ENCODE measurements around the gene ANKRD31.

ANKRD31 gene

DNA sequence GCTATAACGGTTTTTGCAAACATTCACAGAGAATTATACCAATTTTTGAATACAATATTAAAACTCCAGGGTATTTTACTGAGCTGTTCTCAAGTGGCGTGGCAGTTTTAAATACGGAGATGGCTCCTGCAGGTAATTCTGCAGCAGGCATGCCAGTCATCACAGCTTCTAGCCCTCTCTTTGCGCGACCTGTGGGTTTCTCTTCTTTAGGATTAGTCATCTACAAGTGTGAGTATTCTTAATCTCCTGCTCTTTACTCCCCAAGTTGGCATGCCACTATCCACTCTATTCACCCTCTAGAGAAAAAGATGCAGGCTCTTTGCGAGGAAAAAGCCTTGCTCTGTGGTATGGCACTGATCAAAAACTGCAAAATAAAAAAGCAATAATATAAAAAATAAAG is 43.9 kb downstream of the ANKRD31 start:
- H3K4me1 ChIP-seq (ENCODE audit: insufficient read depth, low read length, poor library complexity, severe bottlenecking): no peaks in the 10 kb centered on the region
- TF ChIP-seq, protein P1, sequence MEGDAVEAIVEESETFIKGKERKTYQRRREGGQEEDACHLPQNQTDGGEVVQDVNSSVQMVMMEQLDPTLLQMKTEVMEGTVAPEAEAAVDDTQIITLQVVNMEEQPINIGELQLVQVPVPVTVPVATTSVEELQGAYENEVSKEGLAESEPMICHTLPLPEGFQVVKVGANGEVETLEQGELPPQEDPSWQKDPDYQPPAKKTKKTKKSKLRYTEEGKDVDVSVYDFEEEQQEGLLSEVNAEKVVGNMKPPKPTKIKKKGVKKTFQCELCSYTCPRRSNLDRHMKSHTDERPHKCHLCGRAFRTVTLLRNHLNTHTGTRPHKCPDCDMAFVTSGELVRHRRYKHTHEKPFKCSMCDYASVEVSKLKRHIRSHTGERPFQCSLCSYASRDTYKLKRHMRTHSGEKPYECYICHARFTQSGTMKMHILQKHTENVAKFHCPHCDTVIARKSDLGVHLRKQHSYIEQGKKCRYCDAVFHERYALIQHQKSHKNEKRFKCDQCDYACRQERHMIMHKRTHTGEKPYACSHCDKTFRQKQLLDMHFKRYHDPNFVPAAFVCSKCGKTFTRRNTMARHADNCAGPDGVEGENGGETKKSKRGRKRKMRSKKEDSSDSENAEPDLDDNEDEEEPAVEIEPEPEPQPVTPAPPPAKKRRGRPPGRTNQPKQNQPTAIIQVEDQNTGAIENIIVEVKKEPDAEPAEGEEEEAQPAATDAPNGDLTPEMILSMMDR (conservative IDR thresholded peaks at IDR 0.05; ENCODE audit: low read length): no peak
- no peak for TF ChIP-seq EZH2phosphoT487 (IDR thresholded peaks at IDR 0.05; ENCODE audit: borderline replicate concordance)
- no peaks in the 10 kb centered on the region for H3K9me3 ChIP-seq (ENCODE audit: insufficient read depth, low read depth, low read length)
- peak overlapping the region; percentile 16; the same call in 1 of the 2 replicates for H2AFZ ChIP-seq (ENCODE audit: low read length)
- H3K4me3 ChIP-seq (ENCODE audit: low read length, poor library complexity, severe bottlenecking): no peak overlapping the region
- H4K20me1 ChIP-seq (ENCODE audit: insufficient read depth, low read length, poor library complexity, severe bottlenecking): no peaks in the 10 kb centered on the region
- no peaks in the 10 kb centered on the region for H3K79me2 ChIP-seq (ENCODE audit: insufficient read depth, low read length)
- no peaks in the 10 kb centered on the region for H3K9me2 ChIP-seq (replicated peaks; ENCODE audit: low read depth, low read length)
- H3K9ac ChIP-seq (ENCODE audit: low read depth, low read length, poor library complexity, severe bottlenecking): no peak overlapping the region
- H3K27me3 ChIP-seq (ENCODE audit: insufficient read depth, low read length, poor library complexity, severe bottlenecking): no peaks in the 10 kb centered on the region
- H3K4me2 ChIP-seq (ENCODE audit: low read depth, low read length, poor library complexity, severe bottlenecking): no peak overlapping the region
- H3K36me3 ChIP-seq (ENCODE audit: insufficient read depth, low read length): no peaks in the 10 kb centered on the region
- no peaks in the 10 kb centered on the region for H3F3A ChIP-seq (ENCODE audit: low read depth)

DNA sequence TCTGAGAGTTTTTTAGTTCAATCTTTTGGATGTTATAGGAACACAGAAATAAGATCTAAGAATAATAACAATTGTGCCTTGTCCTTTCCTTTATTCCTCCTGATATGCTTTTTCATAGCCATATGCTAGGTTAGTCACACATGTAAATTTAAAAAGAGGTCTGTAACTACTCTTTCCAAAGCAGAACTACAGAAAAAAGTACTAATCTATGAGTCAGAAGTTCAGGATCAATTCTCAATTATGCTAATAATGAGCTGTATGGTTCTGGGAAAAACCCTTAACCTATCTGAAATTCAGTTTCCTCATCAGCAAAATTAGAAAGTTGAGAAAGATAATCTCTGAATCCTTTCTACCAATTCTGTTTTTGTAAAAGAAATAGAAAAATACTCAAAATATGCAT is 44.4 kb downstream of the ANKRD31 start:
- no peak overlapping the region for H3K4me2 ChIP-seq (ENCODE audit: low read depth, low read length, poor library complexity, severe bottlenecking)
- no peak overlapping the region for H3K9ac ChIP-seq (ENCODE audit: low read depth, low read length, poor library complexity, severe bottlenecking)
- no peaks in the 10 kb centered on the region for H3F3A ChIP-seq (ENCODE audit: low read depth)
- H3K79me2 ChIP-seq (ENCODE audit: insufficient read depth, low read length): no peaks in the 10 kb centered on the region
- H3K36me3 ChIP-seq (ENCODE audit: insufficient read depth, low read length): no peaks in the 10 kb centered on the region
- H3K9me2 ChIP-seq (replicated peaks; ENCODE audit: low read depth, low read length): no peaks in the 10 kb centered on the region
- H3K27me3 ChIP-seq (ENCODE audit: insufficient read depth, low read length, poor library complexity, severe bottlenecking): no peaks in the 10 kb centered on the region
- no peaks in the 10 kb centered on the region for H3K4me1 ChIP-seq (ENCODE audit: insufficient read depth, low read length, poor library complexity, severe bottlenecking)
- no peaks in the 10 kb centered on the region for H4K20me1 ChIP-seq (ENCODE audit: insufficient read depth, low read length, poor library complexity, severe bottlenecking)
- H3K4me3 ChIP-seq (ENCODE audit: low read length, poor library complexity, severe bottlenecking): no peak overlapping the region
- TF ChIP-seq, protein P1 (conservative IDR thresholded peaks at IDR 0.05; ENCODE audit: low read length): no peak
- TF ChIP-seq EZH2phosphoT487 (IDR thresholded peaks at IDR 0.05; ENCODE audit: borderline replicate concordance): no peak
- H2AFZ ChIP-seq (ENCODE audit: low read length): no peak overlapping the region
- H3K9me3 ChIP-seq (ENCODE audit: insufficient read depth, low read depth, low read length): no peaks in the 10 kb centered on the region

DNA sequence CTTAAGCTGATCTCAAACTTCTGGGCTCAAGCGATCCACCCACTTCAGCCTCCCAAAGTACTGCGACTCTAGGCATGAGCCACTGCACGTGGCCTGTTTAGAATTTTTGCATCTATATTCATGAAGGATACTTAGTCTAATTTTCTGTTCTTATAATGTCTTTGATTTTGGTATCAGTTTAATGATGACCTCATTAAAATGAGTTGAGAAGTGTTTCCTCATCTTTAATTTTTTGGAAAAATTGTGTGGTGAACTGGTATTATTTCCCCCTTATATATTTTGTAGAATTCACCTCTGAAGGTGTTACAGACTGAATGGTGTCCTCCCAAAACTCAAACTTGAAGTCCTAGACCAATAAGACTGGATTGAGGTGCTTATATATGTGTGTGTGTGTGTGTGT is 46.5 kb downstream of the ANKRD31 start:
- no peaks in the 10 kb centered on the region for H3K4me1 ChIP-seq (ENCODE audit: insufficient read depth, low read length, poor library complexity, severe bottlenecking)

More for the DNA sequence above, 46.5 kb downstream of the ANKRD31 start:
- H2AFZ ChIP-seq (ENCODE audit: low read length): no peak overlapping the region
- TF ChIP-seq EZH2phosphoT487 (IDR thresholded peaks at IDR 0.05; ENCODE audit: borderline replicate concordance): no peak
- TF ChIP-seq, protein P1 (conservative IDR thresholded peaks at IDR 0.05; ENCODE audit: low read length): no peak
- no peaks in the 10 kb centered on the region for H3K9me2 ChIP-seq (replicated peaks; ENCODE audit: low read depth, low read length)
- no peaks in the 10 kb centered on the region for H3K36me3 ChIP-seq (ENCODE audit: insufficient read depth, low read length)
- no peak overlapping the region for H3K4me2 ChIP-seq (ENCODE audit: low read depth, low read length, poor library complexity, severe bottlenecking)
- no peaks in the 10 kb centered on the region for H3K9me3 ChIP-seq (ENCODE audit: insufficient read depth, low read depth, low read length)
- H3K79me2 ChIP-seq (ENCODE audit: insufficient read depth, low read length): no peaks in the 10 kb centered on the region
- no peaks in the 10 kb centered on the region for H3F3A ChIP-seq (ENCODE audit: low read depth)
- H4K20me1 ChIP-seq (ENCODE audit: insufficient read depth, low read length, poor library complexity, severe bottlenecking): no peaks in the 10 kb centered on the region
- no peak overlapping the region for H3K9ac ChIP-seq (ENCODE audit: low read depth, low read length, poor library complexity, severe bottlenecking)
- H3K4me3 ChIP-seq (ENCODE audit: low read length, poor library complexity, severe bottlenecking): no peak overlapping the region
- no peaks in the 10 kb centered on the region for H3K27me3 ChIP-seq (ENCODE audit: insufficient read depth, low read length, poor library complexity, severe bottlenecking)
